GM23338 (cell line): ENCODE results near the gene UBE2A. TPM values are rescaled to one million over a fixed set of nuclear protein-coding genes. Genes with fewer than 3 reads are reported as not detected.

Experiments
- ATAC-seq: fragments of 200-7000 bp; cut with Tn5 transposase; 3 replicates; pipeline ENCODE4 v1.9.1; 2020
- DNase-seq: peaks from one replicate; pipeline ENCODE4 v3.0.0-alpha.2; 2015; ENCODE audit warnings: low spot score
- H2AFZ ChIP-seq: fragments of 200-600 bp; sonication (generic); 2 replicates; pipeline ENCODE4 v1.8.0; 2016; ENCODE audit warnings: antibody characterized with exemption, mild to moderate bottlenecking, moderate library complexity
- H3F3A ChIP-seq: fragments of 200-600 bp; sonication (generic); replicated peaks from 2 replicates; pipeline ENCODE4 v1.8.0; 2017; ENCODE audit warnings: antibody characterized with exemption, mixed run types, low read depth
- H3K27ac ChIP-seq: fragments of 200-600 bp; sonication (generic); 2 replicates; pipeline ENCODE4 v1.6.1; 2016; ENCODE audit warnings: low read depth
- H3K27me3 ChIP-seq: fragments of 200-600 bp; sonication (generic); 2 replicates; pipeline ENCODE4 v1.8.0; 2016; ENCODE audit warnings: mild to moderate bottlenecking, mixed run types, moderate library complexity; ENCODE audit not compliant: insufficient read depth
- H3K36me3 ChIP-seq: fragments of 200-600 bp; sonication (generic); 2 replicates; pipeline ENCODE4 v1.8.0; 2016; ENCODE audit warnings: mild to moderate bottlenecking; ENCODE audit not compliant: insufficient read depth
- H3K4me1 ChIP-seq: fragments of 200-600 bp; sonication (generic); 2 replicates; pipeline ENCODE4 v1.8.0; 2016; ENCODE audit warnings: mild to moderate bottlenecking, moderate library complexity; ENCODE audit not compliant: insufficient read depth
- H3K4me2 ChIP-seq: fragments of 200-600 bp; sonication (generic); 2 replicates; pipeline ENCODE4 v1.7.1; 2017; ENCODE audit warnings: mixed run types
- H3K4me3 ChIP-seq: fragments of 200-600 bp; sonication (generic); 2 replicates; pipeline ENCODE4 v1.6.1; 2016; ENCODE audit warnings: mixed run types
- H3K79me2 ChIP-seq: fragments of 200-600 bp; sonication (generic); replicated peaks from 2 replicates; pipeline ENCODE4 v1.8.0; 2017; ENCODE audit warnings: mild to moderate bottlenecking; ENCODE audit not compliant: insufficient read depth
- H3K9me2 ChIP-seq: fragments of 200-600 bp; sonication (generic); 2 replicates; pipeline ENCODE4 v1.8.0; 2017; ENCODE audit not compliant: insufficient read depth
- H4K20me1 ChIP-seq: fragments of 200-600 bp; sonication (generic); replicated peaks from 2 replicates; pipeline ENCODE4 v1.8.0; 2017; ENCODE audit warnings: mild to moderate bottlenecking; ENCODE audit not compliant: insufficient read depth
- H3K27ac Mint-ChIP-seq: 2 replicates; pipeline ENCODE4 v1.8.0; 2020; ENCODE audit warnings: inconsistent platforms, mild to moderate bottlenecking, moderate library complexity, mixed read lengths
- H3K27me3 Mint-ChIP-seq: 3 replicates; pipeline ENCODE4 v1.8.0; 2022; ENCODE audit warnings: low read depth, mild to moderate bottlenecking, moderate library complexity, mixed read lengths, inconsistent platforms; ENCODE audit not compliant: insufficient read depth, poor library complexity
- H3K36me3 Mint-ChIP-seq: 3 replicates; pipeline ENCODE4 v1.8.0; 2021; ENCODE audit warnings: low read depth, mild to moderate bottlenecking, inconsistent platforms, moderate library complexity, mixed read lengths
- H3K4me1 Mint-ChIP-seq: 3 replicates; pipeline ENCODE4 v1.8.0; 2020; ENCODE audit warnings: mild to moderate bottlenecking, inconsistent platforms, mixed read lengths
- H3K4me3 Mint-ChIP-seq: 3 replicates; pipeline ENCODE4 v1.8.0; 2021; ENCODE audit warnings: moderate library complexity, mild to moderate bottlenecking, inconsistent platforms, mixed read lengths
- H3K9me3 Mint-ChIP-seq: 3 replicates; pipeline ENCODE4 v1.8.0; 2020; ENCODE audit warnings: moderate library complexity, mild to moderate bottlenecking, inconsistent platforms, mixed read lengths
- CREB1 ChIP-seq: fragments of 250-450 bp; sonication (Bioruptor Pico); IDR thresholded peaks from 2 replicates; pipeline ENCODE4 v1.5.0; 2020; ENCODE audit warnings: low read depth, mild to moderate bottlenecking, moderate library complexity
- CTCF ChIP-seq, 2 experiments: fragments of 200-600 bp in 1 of 2; sonication (generic) in 1 of 2; conservative IDR thresholded peaks; 2 replicates each; pipeline versions ENCODE4 v1.5.1 to v1.6.1; 2016 to 2017; ENCODE audit warnings: antibody characterized with exemption in 2 of 2, low read depth in 2 of 2, mild to moderate bottlenecking in 2 of 2, moderate library complexity in 1 of 2
- EZH2 ChIP-seq: fragments of 200-600 bp; sonication (generic); IDR thresholded peaks from one replicate; pipeline ENCODE4 v1.8.0; 2017; ENCODE audit warnings: antibody characterized with exemption, mild to moderate bottlenecking, low read depth; ENCODE audit not compliant: unreplicated experiment
- EZH2phosphoT487 ChIP-seq: fragments of 200-600 bp; sonication (generic); IDR thresholded peaks from one replicate; pipeline ENCODE4 v1.8.1; 2018; ENCODE audit warnings: antibody characterized with exemption; ENCODE audit not compliant: unreplicated experiment
- JUNB ChIP-seq: IDR thresholded peaks from one replicate; pipeline ENCODE4 v1.6.1; 2016; ENCODE audit warnings: antibody characterized with exemption; ENCODE audit not compliant: unreplicated experiment
- NANOG ChIP-seq: IDR thresholded peaks from 2 replicates; pipeline ENCODE4 v1.6.1; 2016; ENCODE audit warnings: antibody characterized with exemption, borderline replicate concordance
- POLR2AphosphoS5 ChIP-seq: IDR thresholded peaks from 2 replicates; pipeline ENCODE4 v1.6.1; 2016; ENCODE audit warnings: antibody characterized with exemption, low read depth
- REST ChIP-seq: IDR thresholded peaks from one replicate; pipeline ENCODE4 v1.6.1; 2018; ENCODE audit warnings: antibody characterized with exemption; ENCODE audit not compliant: unreplicated experiment
- STAT1 ChIP-seq: IDR thresholded peaks from one replicate; pipeline ENCODE4 v1.6.1; 2016; ENCODE audit warnings: antibody characterized with exemption; ENCODE audit not compliant: unreplicated experiment
- ZNF114 ChIP-seq: fragments of 250-450 bp; sonication (Bioruptor Pico); IDR thresholded peaks from 2 replicates; pipeline ENCODE4 v1.5.0; 2020; ENCODE audit warnings: mild to moderate bottlenecking, moderate library complexity
- ZNF331 ChIP-seq: fragments of 250-450 bp; sonication (Bioruptor Pico); IDR thresholded peaks from 2 replicates; pipeline ENCODE4 v1.5.0; 2020; ENCODE audit warnings: low read depth, mild to moderate bottlenecking, moderate library complexity
- polyA plus RNA-seq: library from polyadenylated mRNA; unstranded; fragments of >200 nt; fragmentation: Nextera tagmentation; extraction: Ambion mirVana; gene quantifications from 2 replicates; pipeline ENCODE4 v1.2.1, GENCODE V29; 2016
- total RNA-seq: library from RNA; depleted of rRNA; stranded (reverse); fragments of >200 nt; shearing (Covaris generic); gene quantifications from 2 replicates; pipeline ENCODE4 v1.2.3, GENCODE V29; 2014
- TF ChIP-seq, protein P1 (sequence below): IDR thresholded peaks from 2 replicates; pipeline ENCODE4 v1.6.1; 2016; ENCODE audit warnings: antibody characterized with exemption
- TF ChIP-seq, protein P2 (sequence below): fragments of 250-450 bp; sonication (Bioruptor Pico); IDR thresholded peaks from 2 replicates; pipeline ENCODE4 v1.5.0; 2020; ENCODE audit warnings: mild to moderate bottlenecking, moderate library complexity

UBE2A gene
- total and polyA plus RNA-seq, 2 experiments from 2014 or later = 38.6 to 75.9 TPM

- no peaks in the 10 kb centered on the region for H3K4me1 Mint-ChIP-seq
- Histone ChIP-seq H3K27me3 (no peaks in the 10 kb centered on the region), H3K4me1 (no peaks in the 10 kb centered on the region), H4K20me1 (no peaks in the 10 kb centered on the region), H3K4me3 (no peak overlapping the region), H3F3A (no peaks in the 10 kb centered on the region), H3K79me2 (no peaks in the 10 kb centered on the region), H3K4me2 (no peak overlapping the region), H3K9me2 (no peaks in the 10 kb centered on the region), H3K27ac (no peak overlapping the region), H2AFZ (no peak overlapping the region), H3K36me3 (no peaks in the 10 kb centered on the region)
- no peak overlapping the region for H3K27ac Mint-ChIP-seq
- no peaks in the 10 kb centered on the region for H3K9me3 Mint-ChIP-seq
- peaks cover 18% of the 10 kb centered on the region; the same call in 2 of the 3 replicates for H3K36me3 Mint-ChIP-seq
- peaks cover 2% of the 10 kb centered on the region for H3K27me3 Mint-ChIP-seq
- no peak for TF ChIP-seq NANOG
- TF ChIP-seq CTCF (conservative IDR thresholded peaks at IDR 0.05; ENCODE audit: low read depth in 2 of 2) = no peak
- TF ChIP-seq EZH2phosphoT487 = no peak
- TF ChIP-seq REST = no peak
- TF ChIP-seq STAT1 = no peak
- TF ChIP-seq, protein P1, sequence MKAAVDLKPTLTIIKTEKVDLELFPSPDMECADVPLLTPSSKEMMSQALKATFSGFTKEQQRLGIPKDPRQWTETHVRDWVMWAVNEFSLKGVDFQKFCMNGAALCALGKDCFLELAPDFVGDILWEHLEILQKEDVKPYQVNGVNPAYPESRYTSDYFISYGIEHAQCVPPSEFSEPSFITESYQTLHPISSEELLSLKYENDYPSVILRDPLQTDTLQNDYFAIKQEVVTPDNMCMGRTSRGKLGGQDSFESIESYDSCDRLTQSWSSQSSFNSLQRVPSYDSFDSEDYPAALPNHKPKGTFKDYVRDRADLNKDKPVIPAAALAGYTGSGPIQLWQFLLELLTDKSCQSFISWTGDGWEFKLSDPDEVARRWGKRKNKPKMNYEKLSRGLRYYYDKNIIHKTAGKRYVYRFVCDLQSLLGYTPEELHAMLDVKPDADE = no peak
- no peak for TF ChIP-seq ZNF114
- TF ChIP-seq, protein P2, sequence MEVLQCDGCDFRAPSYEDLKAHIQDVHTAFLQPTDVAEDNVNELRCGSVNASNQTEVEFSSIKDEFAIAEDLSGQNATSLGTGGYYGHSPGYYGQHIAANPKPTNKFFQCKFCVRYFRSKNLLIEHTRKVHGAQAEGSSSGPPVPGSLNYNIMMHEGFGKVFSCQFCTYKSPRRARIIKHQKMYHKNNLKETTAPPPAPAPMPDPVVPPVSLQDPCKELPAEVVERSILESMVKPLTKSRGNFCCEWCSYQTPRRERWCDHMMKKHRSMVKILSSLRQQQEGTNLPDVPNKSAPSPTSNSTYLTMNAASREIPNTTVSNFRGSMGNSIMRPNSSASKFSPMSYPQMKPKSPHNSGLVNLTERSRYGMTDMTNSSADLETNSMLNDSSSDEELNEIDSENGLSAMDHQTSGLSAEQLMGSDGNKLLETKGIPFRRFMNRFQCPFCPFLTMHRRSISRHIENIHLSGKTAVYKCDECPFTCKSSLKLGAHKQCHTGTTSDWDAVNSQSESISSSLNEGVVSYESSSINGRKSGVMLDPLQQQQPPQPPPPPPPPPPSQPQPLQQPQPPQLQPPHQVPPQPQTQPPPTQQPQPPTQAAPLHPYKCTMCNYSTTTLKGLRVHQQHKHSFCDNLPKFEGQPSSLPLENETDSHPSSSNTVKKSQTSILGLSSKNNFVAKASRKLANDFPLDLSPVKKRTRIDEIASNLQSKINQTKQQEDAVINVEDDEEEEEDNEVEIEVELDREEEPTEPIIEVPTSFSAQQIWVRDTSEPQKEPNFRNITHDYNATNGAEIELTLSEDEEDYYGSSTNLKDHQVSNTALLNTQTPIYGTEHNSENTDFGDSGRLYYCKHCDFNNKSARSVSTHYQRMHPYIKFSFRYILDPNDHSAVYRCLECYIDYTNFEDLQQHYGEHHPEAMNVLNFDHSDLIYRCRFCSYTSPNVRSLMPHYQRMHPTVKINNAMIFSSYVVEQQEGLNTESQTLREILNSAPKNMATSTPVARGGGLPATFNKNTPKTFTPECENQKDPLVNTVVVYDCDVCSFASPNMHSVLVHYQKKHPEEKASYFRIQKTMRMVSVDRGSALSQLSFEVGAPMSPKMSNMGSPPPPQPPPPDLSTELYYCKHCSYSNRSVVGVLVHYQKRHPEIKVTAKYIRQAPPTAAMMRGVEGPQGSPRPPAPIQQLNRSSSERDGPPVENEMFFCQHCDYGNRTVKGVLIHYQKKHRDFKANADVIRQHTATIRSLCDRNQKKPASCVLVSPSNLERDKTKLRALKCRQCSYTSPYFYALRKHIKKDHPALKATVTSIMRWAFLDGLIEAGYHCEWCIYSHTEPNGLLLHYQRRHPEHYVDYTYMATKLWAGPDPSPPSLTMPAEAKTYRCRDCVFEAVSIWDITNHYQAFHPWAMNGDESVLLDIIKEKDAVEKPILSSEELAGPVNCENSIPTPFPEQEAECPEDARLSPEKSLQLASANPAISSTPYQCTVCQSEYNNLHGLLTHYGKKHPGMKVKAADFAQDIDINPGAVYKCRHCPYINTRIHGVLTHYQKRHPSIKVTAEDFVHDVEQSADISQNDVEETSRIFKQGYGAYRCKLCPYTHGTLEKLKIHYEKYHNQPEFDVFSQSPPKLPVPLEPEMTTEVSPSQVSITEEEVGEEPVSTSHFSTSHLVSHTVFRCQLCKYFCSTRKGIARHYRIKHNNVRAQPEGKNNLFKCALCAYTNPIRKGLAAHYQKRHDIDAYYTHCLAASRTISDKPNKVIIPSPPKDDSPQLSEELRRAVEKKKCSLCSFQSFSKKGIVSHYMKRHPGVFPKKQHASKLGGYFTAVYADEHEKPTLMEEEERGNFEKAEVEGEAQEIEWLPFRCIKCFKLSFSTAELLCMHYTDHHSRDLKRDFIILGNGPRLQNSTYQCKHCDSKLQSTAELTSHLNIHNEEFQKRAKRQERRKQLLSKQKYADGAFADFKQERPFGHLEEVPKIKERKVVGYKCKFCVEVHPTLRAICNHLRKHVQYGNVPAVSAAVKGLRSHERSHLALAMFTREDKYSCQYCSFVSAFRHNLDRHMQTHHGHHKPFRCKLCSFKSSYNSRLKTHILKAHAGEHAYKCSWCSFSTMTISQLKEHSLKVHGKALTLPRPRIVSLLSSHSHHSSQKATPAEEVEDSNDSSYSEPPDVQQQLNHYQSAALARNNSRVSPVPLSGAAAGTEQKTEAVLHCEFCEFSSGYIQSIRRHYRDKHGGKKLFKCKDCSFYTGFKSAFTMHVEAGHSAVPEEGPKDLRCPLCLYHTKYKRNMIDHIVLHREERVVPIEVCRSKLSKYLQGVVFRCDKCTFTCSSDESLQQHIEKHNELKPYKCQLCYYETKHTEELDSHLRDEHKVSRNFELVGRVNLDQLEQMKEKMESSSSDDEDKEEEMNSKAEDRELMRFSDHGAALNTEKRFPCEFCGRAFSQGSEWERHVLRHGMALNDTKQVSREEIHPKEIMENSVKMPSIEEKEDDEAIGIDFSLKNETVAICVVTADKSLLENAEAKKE (CRISPR knock-in tag) = no peak
- TF ChIP-seq EZH2 = no peak
- no peak for TF ChIP-seq POLR2AphosphoS5
- no peak for TF ChIP-seq CREB1 (CRISPR knock-in tag)
- no peak for TF ChIP-seq ZNF331
- TF ChIP-seq JUNB = no peak
- DNase-seq (no peak), ATAC-seq (no peak)
- no peak overlapping the region for H3K4me3 Mint-ChIP-seq
These were observed 15.4 kb downstream of the UBE2A start for GRCh38 chrX:119589810-119590209.
